Activated naive CD8-positive, alpha-beta T cell treated with anti-CD3 and anti-CD28 coated beads, Interleukin-2, amount 10 ng/mL, durations not matched to agents 7 days and 5 days (primary cell): ENCODE data around the gene CD14. TPM values are rescaled to one million over a fixed set of nuclear protein-coding genes. Genes with fewer than 3 reads are reported as not detected.
"Not testable (repeated sequence)": the region's sequence is repeated elsewhere in the genome, so short reads cannot be mapped to it uniquely, and the experiment has no call there.

Experiments
- ATAC-seq: fragments of 150-1000 bp; cut with Tn5 transposase; one replicate; pipeline ENCODE4 v1.10.0; 2021; ENCODE audit warnings: low read depth, moderate library complexity
- POLR2A ChIA-PET: fragments of 350-600 bp; sonication (Branson Sonifier 250); formaldehyde crosslinking; loops from one replicate; lab custom pipeline; 2021; ENCODE audit warnings: antibody characterized with exemption; lab: Charles Lee
- DNase-seq: peaks from one replicate; pipeline ENCODE4 v3.0.0; 2021
- H3K27ac Mint-ChIP-seq: one replicate; pipeline ENCODE4 v1.8.0; 2022; ENCODE audit warnings: mild to moderate bottlenecking, mixed read lengths
- H3K27me3 Mint-ChIP-seq: one replicate; pipeline ENCODE4 v1.8.0; 2022; ENCODE audit warnings: mild to moderate bottlenecking, moderate library complexity, mixed read lengths
- H3K36me3 Mint-ChIP-seq: one replicate; pipeline ENCODE4 v1.8.0; 2021; ENCODE audit warnings: mild to moderate bottlenecking, mixed read lengths
- H3K4me1 Mint-ChIP-seq: one replicate; pipeline ENCODE4 v1.8.0; 2021; ENCODE audit warnings: mixed read lengths
- H3K4me3 Mint-ChIP-seq: one replicate; pipeline ENCODE4 v1.8.0; 2022; ENCODE audit warnings: mild to moderate bottlenecking, moderate library complexity, mixed read lengths
- H3K9me3 Mint-ChIP-seq: one replicate; pipeline ENCODE4 v1.8.0; 2021; ENCODE audit warnings: mixed read lengths
- total RNA-seq, 2 experiments: library from RNA; stranded (reverse); gene quantifications; one replicate each; pipeline ENCODE4 v1.2.3, GENCODE V29; 2021

Gene CD14
- total RNA-seq, 2 experiments from 2014 or later = 3.5 to 4.1 TPM

- POLR2A ChIA-PET = interaction anchor here (0.7 to 1.8 kb wide), 7 partner anchors 16 to 257 kb away, joined by 3 to 6 read pairs (median 5); partner anchors contain the start of genes EIF4EBP3, IK and SRA1
- Mint-ChIP-seq H3K27ac (peak overlapping the region; percentile 61), H3K9me3 (peaks cover 2% of the 10 kb centered on the region)
Observed at GRCh38 chr5:140632366-140633020, 482 bp downstream of the CD14 start.

GRCh38 chr5:140631831-140632365 is 1.1 kb downstream of the CD14 start:
- Mint-ChIP-seq H3K9me3 (peaks cover 2% of the 10 kb centered on the region), H3K27ac (no peak overlapping the region), H3K36me3 (peaks cover 2% of the 10 kb centered on the region), H3K27me3 (peaks cover 18% of the 10 kb centered on the region), H3K4me1 (peaks cover 22% of the 10 kb centered on the region), H3K4me3 (peak overlapping the region; percentile 83)
- ATAC-seq (peak; percentile 51), DNase-seq (no peak)
- POLR2A ChIA-PET = interaction anchor here (0.7 to 1.8 kb wide), 6 partner anchors 16 to 257 kb away, joined by 3 to 5 read pairs (median 5); partner anchors contain the start of genes IK and SRA1

More at GRCh38 chr5:140632366-140633020, 482 bp downstream of the CD14 start:
- H3K27me3 Mint-ChIP-seq = peaks cover 18% of the 10 kb centered on the region
- peak overlapping the region; percentile 83 for H3K4me3 Mint-ChIP-seq
- H3K36me3 Mint-ChIP-seq = peaks cover 2% of the 10 kb centered on the region
- DNase-seq = peak; percentile 65
- peaks cover 22% of the 10 kb centered on the region for H3K4me1 Mint-ChIP-seq
- ATAC-seq = peak; percentile 79

GRCh38 chr5:140631036-140631417 is 1.9 kb downstream of the CD14 start:
- peaks cover 2% of the 10 kb centered on the region for H3K36me3 Mint-ChIP-seq
- H3K4me1 Mint-ChIP-seq = peaks cover 22% of the 10 kb centered on the region
- H3K27me3 Mint-ChIP-seq = peaks cover 18% of the 10 kb centered on the region
- peaks cover 2% of the 10 kb centered on the region for H3K9me3 Mint-ChIP-seq
- ATAC-seq = no peak
- DNase-seq = no peak
- POLR2A ChIA-PET = interaction anchor here (0.6 to 1.0 kb wide), 2 partner anchors 17 to 61 kb away, joined by 3 read pairs; partner anchors contain the start of genes IK and NDUFA2
- peak overlapping the region; percentile 12 for H3K4me3 Mint-ChIP-seq
- H3K27ac Mint-ChIP-seq = no peak overlapping the region

GRCh38 chr5:140630292-140631035 is 2.5 kb downstream of the CD14 start:
- peaks cover 24% of the 10 kb centered on the region for H3K27me3 Mint-ChIP-seq
- H3K27ac Mint-ChIP-seq = no peak overlapping the region
- H3K4me1 Mint-ChIP-seq = peaks cover 22% of the 10 kb centered on the region
- POLR2A ChIA-PET = interaction anchor here (1.0 kb wide), 1 partner anchor 17 kb away, joined by 3 read pairs; the partner anchor contains the start of genes IK and NDUFA2
- no peak for ATAC-seq
- H3K9me3 Mint-ChIP-seq = peaks cover 2% of the 10 kb centered on the region
- no peak overlapping the region for H3K4me3 Mint-ChIP-seq
- DNase-seq = no peak
- peaks cover 2% of the 10 kb centered on the region for H3K36me3 Mint-ChIP-seq

GRCh38 chr5:140628711-140629110 is 4.3 kb downstream of the CD14 start:
- POLR2A ChIA-PET = no interaction called here

GRCh38 chr5:140627972-140628371 is 5.0 kb downstream of the CD14 start:
- H3K9me3 Mint-ChIP-seq = peaks cover 2% of the 10 kb centered on the region
- POLR2A ChIA-PET = no interaction called here
- H3K27me3 Mint-ChIP-seq = peaks cover 22% of the 10 kb centered on the region
- DNase-seq (no peak), ATAC-seq (no peak)
- H3K4me1 Mint-ChIP-seq = peaks cover 10% of the 10 kb centered on the region
- H3K27ac Mint-ChIP-seq = no peak overlapping the region
- no peak overlapping the region for H3K4me3 Mint-ChIP-seq
- peaks cover 2% of the 10 kb centered on the region for H3K36me3 Mint-ChIP-seq

More at GRCh38 chr5:140628711-140629110, 4.3 kb downstream of the CD14 start:
- peaks cover 2% of the 10 kb centered on the region for H3K36me3 Mint-ChIP-seq
- ATAC-seq (no peak), DNase-seq (no peak)
- peaks cover 16% of the 10 kb centered on the region for H3K4me1 Mint-ChIP-seq
- peaks cover 2% of the 10 kb centered on the region for H3K9me3 Mint-ChIP-seq
- no peak overlapping the region for H3K4me3 Mint-ChIP-seq
- peaks cover 21% of the 10 kb centered on the region for H3K27me3 Mint-ChIP-seq
- H3K27ac Mint-ChIP-seq = no peak overlapping the region

GRCh38 chr5:140624886-140625285 is 8.1 kb downstream of the CD14 start:
- peaks cover 32% of the 10 kb centered on the region for H3K27me3 Mint-ChIP-seq
- H3K27ac Mint-ChIP-seq, ATAC-seq, H3K36me3 Mint-ChIP-seq, H3K4me3 Mint-ChIP-seq, H3K9me3 Mint-ChIP-seq, POLR2A ChIA-PET, DNase-seq, H3K4me1 Mint-ChIP-seq: not testable (repeated sequence)

GRCh38 chr5:140623061-140623460 is 9.9 kb downstream of the CD14 start:
- H3K36me3 Mint-ChIP-seq, H3K9me3 Mint-ChIP-seq, H3K4me1 Mint-ChIP-seq, ATAC-seq, POLR2A ChIA-PET, DNase-seq, H3K4me3 Mint-ChIP-seq, H3K27ac Mint-ChIP-seq: not testable (repeated sequence)
- H3K27me3 Mint-ChIP-seq = peaks cover 47% of the 10 kb centered on the region

GRCh38 chr5:140622301-140622700 is 10.7 kb downstream of the CD14 start:
- POLR2A ChIA-PET = no interaction called here
- Mint-ChIP-seq H3K9me3 (peaks cover 1% of the 10 kb centered on the region), H3K27ac (no peak overlapping the region), H3K4me3 (no peak overlapping the region), H3K4me1 (no peaks in the 10 kb centered on the region), H3K27me3 (peaks cover 51% of the 10 kb centered on the region), H3K36me3 (no peaks in the 10 kb centered on the region)
- DNase-seq (no peak), ATAC-seq (no peak)

GRCh38 chr5:140611020-140611521 is 21.9 kb downstream of the CD14 start:
- Mint-ChIP-seq H3K27me3 (peaks cover 23% of the 10 kb centered on the region), H3K4me1 (peaks cover 16% of the 10 kb centered on the region), H3K36me3 (no peaks in the 10 kb centered on the region), H3K27ac (no peak overlapping the region), H3K9me3 (peaks cover 2% of the 10 kb centered on the region), H3K4me3 (no peak overlapping the region)
- POLR2A ChIA-PET = no interaction called here
- DNase-seq (no peak), ATAC-seq (no peak)

GRCh38 chr5:140609126-140609525 is 23.8 kb downstream of the CD14 start:
- Mint-ChIP-seq H3K9me3 (peaks cover 2% of the 10 kb centered on the region), H3K4me3 (no peak overlapping the region), H3K4me1 (peaks cover 16% of the 10 kb centered on the region), H3K27me3 (peaks cover 29% of the 10 kb centered on the region), H3K36me3 (no peaks in the 10 kb centered on the region), H3K27ac (no peak overlapping the region)
- POLR2A ChIA-PET = no interaction called here
- ATAC-seq (no peak), DNase-seq (no peak)

- H3K27ac Mint-ChIP-seq = no peak overlapping the region
- no peak overlapping the region for H3K4me3 Mint-ChIP-seq
- H3K27me3 Mint-ChIP-seq = peaks cover 29% of the 10 kb centered on the region
- DNase-seq (no peak), ATAC-seq (no peak)
- H3K4me1 Mint-ChIP-seq = peaks cover 16% of the 10 kb centered on the region
- peaks cover 2% of the 10 kb centered on the region for H3K9me3 Mint-ChIP-seq
- POLR2A ChIA-PET = no interaction called here
- no peaks in the 10 kb centered on the region for H3K36me3 Mint-ChIP-seq
Observed at GRCh38 chr5:140608722-140609121, 24.3 kb downstream of the CD14 start.

GRCh38 chr5:140607031-140607430 is 25.9 kb downstream of the CD14 start:
- Mint-ChIP-seq H3K9me3 (no peaks in the 10 kb centered on the region), H3K27me3 (peaks cover 25% of the 10 kb centered on the region), H3K27ac (no peak overlapping the region), H3K4me1 (peaks cover 12% of the 10 kb centered on the region), H3K4me3 (no peak overlapping the region), H3K36me3 (no peaks in the 10 kb centered on the region)
- POLR2A ChIA-PET = no interaction called here
- ATAC-seq (no peak), DNase-seq (no peak)
